Fibroblast of lung (primary cell): ENCODE data around the gene UBE2E2. TPM values are rescaled to one million over a fixed set of nuclear protein-coding genes. Genes with fewer than 3 reads are reported as not detected.

ENCODE experiments used
- DNase-seq, 2 donors: peaks; one replicate each; pipeline versions ENCODE4 v3.0.0 to v3.0.0-alpha.2; 2010; ENCODE audit warnings: low read depth in 2 of 2
- H2AFZ ChIP-seq: 2 replicates; pipeline ENCODE4 v1.5.1; 2012; ENCODE audit warnings: low read length, control low read depth, inconsistent platforms
- H3K27ac ChIP-seq: 2 replicates; pipeline ENCODE4 v1.5.1; 2011; ENCODE audit warnings: low read length, control low read depth; ENCODE audit not compliant: insufficient read depth
- H3K27me3 ChIP-seq: 2 replicates; pipeline ENCODE4 v1.5.1; 2011; ENCODE audit warnings: mild to moderate bottlenecking, low read length; ENCODE audit not compliant: control insufficient read depth, insufficient read depth
- H3K36me3 ChIP-seq: 2 replicates; pipeline ENCODE4 v1.5.1; 2011; ENCODE audit warnings: low read length; ENCODE audit not compliant: control insufficient read depth, insufficient read depth
- H3K4me1 ChIP-seq: 2 replicates; pipeline ENCODE4 v1.5.1; 2011; ENCODE audit warnings: low read length; ENCODE audit not compliant: control insufficient read depth, insufficient read depth; ENCODE audit errors: extremely low read depth
- H3K4me2 ChIP-seq: 2 replicates; pipeline ENCODE4 v1.5.1; 2011; ENCODE audit warnings: low read length, control low read depth; ENCODE audit not compliant: insufficient read depth; ENCODE audit errors: extremely low read depth
- H3K4me3 ChIP-seq, 4 experiments: fragments of 200-600 bp in 1 of 4; sonication (generic) in 1 of 4; replicated peaks in 1 of 4; 2 replicates each; pipeline ENCODE4 v1.5.1; 2011 to 2016; ENCODE audit warnings: low read length in 4 of 4, low read depth in 3 of 4, mild to moderate bottlenecking in 3 of 4, control low read depth in 2 of 4, inconsistent platforms in 1 of 4, mixed read lengths in 1 of 4; ENCODE audit not compliant: insufficient read depth in 1 of 4; ENCODE audit errors: control extremely low read depth in 1 of 4
- H3K79me2 ChIP-seq: 2 replicates; pipeline ENCODE4 v1.5.1; 2012; ENCODE audit warnings: mild to moderate bottlenecking, low read length, inconsistent platforms; ENCODE audit not compliant: control insufficient read depth, insufficient read depth
- H3K9ac ChIP-seq: 2 replicates; pipeline ENCODE4 v1.5.1; 2011; ENCODE audit warnings: mild to moderate bottlenecking, low read length, control low read depth; ENCODE audit not compliant: insufficient read depth
- H3K9me3 ChIP-seq: 2 replicates; pipeline ENCODE4 v1.5.1; 2012; ENCODE audit warnings: low read depth, low read length; ENCODE audit not compliant: control insufficient read depth, insufficient read depth
- H4K20me1 ChIP-seq: 2 replicates; pipeline ENCODE4 v1.5.1; 2011; ENCODE audit warnings: low read length; ENCODE audit not compliant: control insufficient read depth, insufficient read depth; ENCODE audit errors: extremely low read depth
- EZH2 ChIP-seq: IDR thresholded peaks from 2 replicates; pipeline ENCODE4 v1.5.1; 2012; ENCODE audit warnings: low read length, control low read depth, mild to moderate bottlenecking; ENCODE audit errors: missing control alignments
- polyA plus RNA-seq, 2 donors: library from polyadenylated mRNA; depleted of rRNA in 1 of 2; stranded (reverse) in 1 of 2; unstranded in 1 of 2; fragments of >200 nt; gene quantifications; 2 replicates each; pipeline ENCODE4 v1.2.1, GENCODE V29; 2011 to 2012; ENCODE audit warnings: missing spikeins in 1 of 2
- total RNA-seq: library from RNA; depleted of rRNA; stranded (reverse); fragments of >200 nt; gene quantifications from 2 replicates; pipeline ENCODE4 v1.2.1, GENCODE V29; 2014
- TF ChIP-seq, protein P1 (sequence below), 2 donors: IDR thresholded peaks in 1 of 2; conservative IDR thresholded peaks in 1 of 2; 1 replicate in 1 of 2; 2 replicates in 1 of 2; pipeline ENCODE4 v1.5.1; 2011 to 2012; ENCODE audit warnings: low read length in 2 of 2, control low read depth in 1 of 2, inconsistent platforms in 1 of 2, low read depth in 1 of 2, mild to moderate bottlenecking in 1 of 2

The UBE2E2 gene
- total and polyA plus RNA-seq, 2 donors (not counting 1 experiment from before 2014, with no cell fraction given) = 79.8 to 127 TPM

GRCh38 chr3:23242106-23242505, 39.0 kb downstream of the UBE2E2 start:
- no peak for TF ChIP-seq EZH2
- TF ChIP-seq, protein P1, sequence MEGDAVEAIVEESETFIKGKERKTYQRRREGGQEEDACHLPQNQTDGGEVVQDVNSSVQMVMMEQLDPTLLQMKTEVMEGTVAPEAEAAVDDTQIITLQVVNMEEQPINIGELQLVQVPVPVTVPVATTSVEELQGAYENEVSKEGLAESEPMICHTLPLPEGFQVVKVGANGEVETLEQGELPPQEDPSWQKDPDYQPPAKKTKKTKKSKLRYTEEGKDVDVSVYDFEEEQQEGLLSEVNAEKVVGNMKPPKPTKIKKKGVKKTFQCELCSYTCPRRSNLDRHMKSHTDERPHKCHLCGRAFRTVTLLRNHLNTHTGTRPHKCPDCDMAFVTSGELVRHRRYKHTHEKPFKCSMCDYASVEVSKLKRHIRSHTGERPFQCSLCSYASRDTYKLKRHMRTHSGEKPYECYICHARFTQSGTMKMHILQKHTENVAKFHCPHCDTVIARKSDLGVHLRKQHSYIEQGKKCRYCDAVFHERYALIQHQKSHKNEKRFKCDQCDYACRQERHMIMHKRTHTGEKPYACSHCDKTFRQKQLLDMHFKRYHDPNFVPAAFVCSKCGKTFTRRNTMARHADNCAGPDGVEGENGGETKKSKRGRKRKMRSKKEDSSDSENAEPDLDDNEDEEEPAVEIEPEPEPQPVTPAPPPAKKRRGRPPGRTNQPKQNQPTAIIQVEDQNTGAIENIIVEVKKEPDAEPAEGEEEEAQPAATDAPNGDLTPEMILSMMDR (conservative IDR thresholded peaks at IDR 0.05 in 1 of 2, IDR thresholded peaks at IDR 0.05 in 1 of 2; ENCODE audit: low read depth in 1 of 2, low read length in 2 of 2) = no peak
- H3K4me2 ChIP-seq = no peak overlapping the region
- no peak overlapping the region for H3K4me3 ChIP-seq
- no peak overlapping the region for H3K9ac ChIP-seq
- peaks cover 3% of the 10 kb centered on the region for H4K20me1 ChIP-seq
- no peaks in the 10 kb centered on the region for H3K27me3 ChIP-seq
- DNase-seq = no peak
- H3K27ac ChIP-seq = no peak overlapping the region
- H3K36me3 ChIP-seq = no peaks in the 10 kb centered on the region
- H3K9me3 ChIP-seq = no peaks in the 10 kb centered on the region
- no peak overlapping the region for H2AFZ ChIP-seq
- H3K79me2 ChIP-seq = peaks cover 18% of the 10 kb centered on the region
- H3K4me1 ChIP-seq = no peaks in the 10 kb centered on the region

DNA sequence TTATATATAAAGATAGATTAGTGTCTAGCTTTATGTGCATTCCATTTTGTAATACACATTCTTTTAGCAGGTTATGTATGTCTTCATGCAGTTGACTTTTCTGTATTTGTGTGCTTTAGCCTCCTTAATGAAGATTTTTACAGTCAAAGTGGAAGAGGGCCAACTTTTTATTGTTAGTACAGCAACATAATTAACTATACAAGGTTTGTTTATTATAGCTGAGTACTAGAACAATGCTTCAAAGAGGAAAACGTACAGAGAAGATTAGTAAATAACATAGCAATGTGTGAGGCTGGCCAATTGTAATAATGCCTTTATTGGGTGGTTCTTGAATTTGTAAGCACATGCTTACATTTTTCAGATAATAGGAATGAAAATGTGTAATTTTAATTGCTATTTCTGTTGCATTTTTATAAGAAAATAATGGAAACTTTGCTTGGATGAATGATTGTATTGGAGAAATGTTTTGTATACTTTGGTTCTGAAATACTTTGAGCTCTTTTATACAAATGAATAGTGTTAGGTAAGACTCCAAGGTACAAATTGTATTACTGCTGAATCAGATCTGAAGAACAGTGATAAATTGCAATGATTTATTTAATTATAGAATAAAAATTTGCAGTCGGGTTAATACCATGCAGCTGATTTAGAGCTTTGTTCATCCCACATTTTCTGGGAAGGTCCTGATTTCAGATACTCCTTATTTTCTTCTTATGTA, 41.4 kb downstream of the UBE2E2 start:
- no peak for DNase-seq
- no peaks in the 10 kb centered on the region for H3K9me3 ChIP-seq

GRCh38 chr3:23246651-23247050, 43.5 kb downstream of the UBE2E2 start:
- Histone ChIP-seq H3K9me3 (no peaks in the 10 kb centered on the region), H3K36me3 (no peaks in the 10 kb centered on the region), H3K79me2 (peaks cover 10% of the 10 kb centered on the region), H4K20me1 (peaks cover 1% of the 10 kb centered on the region), H3K9ac (no peak overlapping the region), H3K27me3 (no peaks in the 10 kb centered on the region), H3K4me2 (no peak overlapping the region), H3K4me3 (no peak overlapping the region), H2AFZ (no peak overlapping the region), H3K27ac (no peak overlapping the region), H3K4me1 (no peaks in the 10 kb centered on the region)
- TF ChIP-seq, protein P1 (conservative IDR thresholded peaks at IDR 0.05 in 1 of 2, IDR thresholded peaks at IDR 0.05 in 1 of 2; ENCODE audit: low read depth in 1 of 2, low read length in 2 of 2) = no peak
- no peak for TF ChIP-seq EZH2
- DNase-seq = peak in 1 of 2 donors; percentile 11

More for the DNA sequence above, 41.4 kb downstream of the UBE2E2 start:
- peaks cover 3% of the 10 kb centered on the region for H4K20me1 ChIP-seq
- H3K27ac ChIP-seq = no peak overlapping the region
- peaks cover 14% of the 10 kb centered on the region for H3K79me2 ChIP-seq
- no peak overlapping the region for H3K9ac ChIP-seq
- no peak for TF ChIP-seq EZH2
- TF ChIP-seq, protein P1 (conservative IDR thresholded peaks at IDR 0.05 in 1 of 2, IDR thresholded peaks at IDR 0.05 in 1 of 2; ENCODE audit: low read depth in 1 of 2, low read length in 2 of 2) = no peak
- no peak overlapping the region for H3K4me3 ChIP-seq
- H3K4me1 ChIP-seq = no peaks in the 10 kb centered on the region
- H3K36me3 ChIP-seq = no peaks in the 10 kb centered on the region
- no peak overlapping the region for H2AFZ ChIP-seq
- H3K4me2 ChIP-seq = no peak overlapping the region
- no peaks in the 10 kb centered on the region for H3K27me3 ChIP-seq
